ENCODE measurements around the gene RNF152. TPM values are rescaled to one million over a fixed set of nuclear protein-coding genes. Genes with fewer than 3 reads are reported as not detected.

The RNF152 gene
- total and polyA plus RNA-seq, 2 of the 13 experiments (the other 11 are each of a cell fraction or from before 2014, with no cell fraction given), result 0.04 TPM; not detected in 1

GRCh38 chr18:61941948-61942471 lies 49.2 kb upstream of the RNF152 start:
- ChIA-PET CTCF (ENCODE audit: low intra/inter-chr PET ratio, low total read pairs) (no interaction called here), POLR2A (no interaction called here)
- no TSS peak for BruUV-seq (replicated peaks)
- H3K36me3 ChIP-seq (replicated peaks in 1 of 2; ENCODE audit: control insufficient read depth in 1 of 2, insufficient read depth in 2 of 2, low read length in 2 of 2), result no peaks in the 10 kb centered on the region
- WGBS (ENCODE audit: low lambda C conversion rate), result 42% methylated on average over 1 of the region's 1 CpG
- no peak overlapping the region for H3K27ac ChIP-seq (ENCODE audit: extremely low read length, insufficient read depth, low read length)
- H3K9me3 ChIP-seq (ENCODE audit: low read length), result no peaks in the 10 kb centered on the region
- intact Hi-C loops (cut with micrococcal nuclease; ENCODE audit: unreplicated experiment), result no loop called here
- no peaks in the 10 kb centered on the region for H4K20me1 ChIP-seq (ENCODE audit: insufficient read depth, low read length)
- H3K4me3 ChIP-seq (replicated peaks in 1 of 3; ENCODE audit: insufficient read depth in 1 of 3, low read depth in 2 of 3, low read length in 3 of 3), result no peak overlapping the region
- no peaks in the 10 kb centered on the region for H3K4me1 ChIP-seq (ENCODE audit: insufficient read depth, low read length)
- no peak overlapping the region for H3K9ac ChIP-seq (ENCODE audit: insufficient read depth, low read depth, low read length)
- DNase-seq (ENCODE audit: low spot score) (no peak), FAIRE-seq (no peak), ATAC-seq (no peak)
- peaks cover 0 to 8% of the 10 kb centered on the region in 2 experiments; a peak in 2 of 5 replicates for H3K27me3 ChIP-seq (ENCODE audit: control insufficient read depth in 1 of 2, insufficient read depth in 2 of 2, low read length in 2 of 2)
- H2AFZ ChIP-seq (ENCODE audit: low read length), result no peak overlapping the region
- H3K79me2 ChIP-seq (ENCODE audit: insufficient read depth, low read length), result no peaks in the 10 kb centered on the region
- in situ Hi-C loops (cut with HindIII; ENCODE audit: extremely low pct_ligation_motif_present, low pct_unique_long_range_greater_than_20kb), result no loop called here
- H3K4me2 ChIP-seq (ENCODE audit: low read depth, low read length), result no peak overlapping the region
- no peak for TF ChIP-seq TEF (CRISPR knock-in tag; IDR thresholded peaks at IDR 0.05)
- no peak for TF ChIP-seq HOXA9 (CRISPR knock-in tag; IDR thresholded peaks at IDR 0.05; ENCODE audit: borderline replicate concordance)
- TF ChIP-seq ETS1 (CRISPR knock-in tag; IDR thresholded peaks at IDR 0.05), result no peak
- no peak for TF ChIP-seq ZNF558 (CRISPR knock-in tag; IDR thresholded peaks at IDR 0.05; ENCODE audit: borderline replicate concordance)
- TF ChIP-seq PHB2 (IDR thresholded peaks at IDR 0.05; ENCODE audit: partially characterized antibody), result no peak
- TF ChIP-seq SRSF9 (IDR thresholded peaks at IDR 0.05; ENCODE audit: borderline replicate concordance, insufficient read depth, low read depth, low read length, poor library complexity, severe bottlenecking), result no peak
- TF ChIP-seq PRPF4 (IDR thresholded peaks at IDR 0.05; ENCODE audit: low read depth, low read length, poor library complexity, severe bottlenecking), result no peak
- no peak for TF ChIP-seq HOXA5 (CRISPR knock-in tag; IDR thresholded peaks at IDR 0.05)
